Prostate gland (tissue), 2 donors: ENCODE results near the gene ADGRL2.

Experiments
- CTCF ChIP-seq, 4 experiments: fragments of 200-600 bp in 2 of 4; fragments of 450-650 bp in 2 of 4; sonication (generic) in 2 of 4; IDR thresholded peaks; 1 replicate in 3 of 4; 2 replicates in 1 of 4; pipeline ENCODE4 v1.5.1; 2016 to 2019; ENCODE audit warnings: antibody characterized with exemption in 4 of 4, mild to moderate bottlenecking in 2 of 4, moderate library complexity in 2 of 4
- POLR2A ChIP-seq: fragments of 450-650 bp; IDR thresholded peaks from one replicate; pipeline ENCODE4 v1.6.1; 2016; ENCODE audit warnings: antibody characterized with exemption, mild to moderate bottlenecking
- POLR2AphosphoS5 ChIP-seq: sonication (generic); formaldehyde crosslinking; IDR thresholded peaks from one replicate; pipeline ENCODE4 v1.6.1; 2017; ENCODE audit warnings: antibody characterized with exemption

- no peak for TF ChIP-seq POLR2A
- TF ChIP-seq CTCF (IDR thresholded peaks at IDR 0.05) = no peak
- TF ChIP-seq POLR2AphosphoS5 = no peak
Observed at GRCh38 chr1:82032068-82032467, 231.3 kb downstream of the ADGRL2 start.
